ENCODE measurements around the gene TUBGCP2. TPM values are rescaled to one million over a fixed set of nuclear protein-coding genes. Genes with fewer than 3 reads are reported as not detected.

The TUBGCP2 gene
- total and polyA plus RNA-seq, 9 of the 15 experiments (the other 6 are each of a cell fraction or from before 2014, with no cell fraction given), result 4.3 to 56.6 (median 28.4) TPM

- no peak for TF ChIP-seq CREB3 (tag; conservative IDR thresholded peaks at IDR 0.05; ENCODE audit: low read depth)
- peak in 1 of 2 experiments; percentile 75; a peak in 3 of 4 replicates for TF ChIP-seq MNT (conservative IDR thresholded peaks at IDR 0.05)
- TF ChIP-seq PCBP2 (IDR thresholded peaks at IDR 0.05; ENCODE audit: low read depth, low read length, poor library complexity, severe bottlenecking), result no peak
- peak; percentile 85 for TF ChIP-seq TCF3 (CRISPR knock-in tag; IDR thresholded peaks at IDR 0.05)
- no peak for TF ChIP-seq HOXB6 (CRISPR knock-in tag; IDR thresholded peaks at IDR 0.05; ENCODE audit: borderline replicate concordance)
- no peak for TF ChIP-seq HBP1 (CRISPR knock-in tag; IDR thresholded peaks at IDR 0.05)
- no peak for TF ChIP-seq ZBED1 (IDR thresholded peaks at IDR 0.05)
- no peak for TF ChIP-seq KAT7 (CRISPR knock-in tag; IDR thresholded peaks at IDR 0.05; ENCODE audit: borderline replicate concordance)
- TF ChIP-seq ZNF583 (CRISPR knock-in tag; IDR thresholded peaks at IDR 0.05), result no peak
- no peak for TF ChIP-seq CLOCK (CRISPR knock-in tag; IDR thresholded peaks at IDR 0.05; ENCODE audit: borderline replicate concordance)
- TF ChIP-seq CCAR2 (IDR thresholded peaks at IDR 0.05; ENCODE audit: low read depth, low read length), result no peak
- peak in 1 of 2 experiments; percentile 48; a peak in 1 of 4 replicates for TF ChIP-seq NRF1 (conservative IDR thresholded peaks at IDR 0.05 in 1 of 2, IDR thresholded peaks at IDR 0.05 in 1 of 2)
- TF ChIP-seq GTF2E2 (tag; IDR thresholded peaks at IDR 0.05), result no peak
These were observed 63.0 kb downstream of the TUBGCP2 start (continued) for GRCh38 chr10:133245439-133246235.
